Ishikawa (cell line): Measurements from ENCODE around the gene ACTR3.
A peak's percentile ranks its signal among the peaks of the same experiment; 100 is the strongest.

Experiments
- CEBPB ChIP-seq: IDR thresholded peaks from 2 replicates; pipeline ENCODE4 v1.6.1; 2012
- CREB1 ChIP-seq: IDR thresholded peaks from 2 replicates; pipeline ENCODE4 v1.6.1; 2012; ENCODE audit warnings: low read depth
- EGR1 ChIP-seq: IDR thresholded peaks from 2 replicates; pipeline ENCODE4 v1.6.1; 2012
- EP300 ChIP-seq: IDR thresholded peaks from 2 replicates; pipeline ENCODE4 v1.6.1; 2012; ENCODE audit warnings: borderline replicate concordance
- FOXM1 ChIP-seq: IDR thresholded peaks from 2 replicates; pipeline ENCODE4 v1.6.1; 2012; ENCODE audit warnings: low read depth, borderline replicate concordance
- NFIC ChIP-seq: IDR thresholded peaks from 2 replicates; pipeline ENCODE4 v1.6.1; 2012
- RAD21 ChIP-seq: IDR thresholded peaks from 2 replicates; pipeline ENCODE4 v1.6.1; 2012; ENCODE audit warnings: low read depth
- TAF1 ChIP-seq: IDR thresholded peaks from 2 replicates; pipeline ENCODE4 v1.6.1; 2012; ENCODE audit warnings: low read depth, mild to moderate bottlenecking
- TCF12 ChIP-seq: IDR thresholded peaks from 2 replicates; pipeline ENCODE4 v1.6.1; 2012; ENCODE audit warnings: low read depth
- TEAD4 ChIP-seq: IDR thresholded peaks from 2 replicates; pipeline ENCODE4 v1.6.1; 2012
- USF1 ChIP-seq: IDR thresholded peaks from 2 replicates; pipeline ENCODE4 v1.6.1; 2012
- YY1 ChIP-seq: IDR thresholded peaks from 2 replicates; pipeline ENCODE4 v1.6.1; 2012; ENCODE audit warnings: low read depth
- ZBTB7A ChIP-seq: IDR thresholded peaks from 2 replicates; pipeline ENCODE4 v1.6.1; 2012; ENCODE audit warnings: low read depth
- TF ChIP-seq, protein P1 (sequence below): IDR thresholded peaks from 2 replicates; pipeline ENCODE4 v1.6.1; 2012
- TF ChIP-seq, protein P2 (sequence below): IDR thresholded peaks from 2 replicates; pipeline ENCODE4 v1.6.1; 2012; ENCODE audit warnings: low read depth, mild to moderate bottlenecking

ACTR3 gene

DNA sequence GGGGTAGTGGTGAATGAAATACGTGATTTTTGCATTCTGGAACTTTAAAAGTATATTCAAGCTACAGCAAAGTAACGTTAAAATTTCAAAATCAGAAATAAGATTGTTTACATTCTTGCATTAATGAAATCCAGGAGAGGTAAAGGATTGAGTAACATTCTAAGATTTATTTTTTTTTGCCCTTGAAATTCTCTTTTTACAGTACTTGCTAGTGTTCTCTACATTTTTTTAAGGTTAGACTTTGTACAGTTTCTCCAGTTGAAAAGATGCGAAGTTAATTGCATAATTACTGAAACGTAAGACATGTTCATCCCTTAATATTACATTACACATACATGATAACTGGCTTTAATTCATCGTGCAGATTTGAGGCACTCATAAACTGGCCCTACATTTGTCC lies 74.5 kb downstream of the ACTR3 start:
- TF ChIP-seq RAD21 (no peak), YY1 (no peak), EP300 (no peak)
- TF ChIP-seq, protein P1, sequence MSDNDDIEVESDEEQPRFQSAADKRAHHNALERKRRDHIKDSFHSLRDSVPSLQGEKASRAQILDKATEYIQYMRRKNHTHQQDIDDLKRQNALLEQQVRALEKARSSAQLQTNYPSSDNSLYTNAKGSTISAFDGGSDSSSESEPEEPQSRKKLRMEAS, result no peak

GRCh38 chr2:113965228-113965627 lies 75.3 kb downstream of the ACTR3 start:
- TF ChIP-seq TCF12 (no peak), FOXM1 (no peak), CREB1 (no peak), USF1 (no peak), ZBTB7A (no peak), CEBPB (no peak), YY1 (no peak), RAD21 (no peak), EGR1 (no peak)
- TF ChIP-seq, protein P2, sequence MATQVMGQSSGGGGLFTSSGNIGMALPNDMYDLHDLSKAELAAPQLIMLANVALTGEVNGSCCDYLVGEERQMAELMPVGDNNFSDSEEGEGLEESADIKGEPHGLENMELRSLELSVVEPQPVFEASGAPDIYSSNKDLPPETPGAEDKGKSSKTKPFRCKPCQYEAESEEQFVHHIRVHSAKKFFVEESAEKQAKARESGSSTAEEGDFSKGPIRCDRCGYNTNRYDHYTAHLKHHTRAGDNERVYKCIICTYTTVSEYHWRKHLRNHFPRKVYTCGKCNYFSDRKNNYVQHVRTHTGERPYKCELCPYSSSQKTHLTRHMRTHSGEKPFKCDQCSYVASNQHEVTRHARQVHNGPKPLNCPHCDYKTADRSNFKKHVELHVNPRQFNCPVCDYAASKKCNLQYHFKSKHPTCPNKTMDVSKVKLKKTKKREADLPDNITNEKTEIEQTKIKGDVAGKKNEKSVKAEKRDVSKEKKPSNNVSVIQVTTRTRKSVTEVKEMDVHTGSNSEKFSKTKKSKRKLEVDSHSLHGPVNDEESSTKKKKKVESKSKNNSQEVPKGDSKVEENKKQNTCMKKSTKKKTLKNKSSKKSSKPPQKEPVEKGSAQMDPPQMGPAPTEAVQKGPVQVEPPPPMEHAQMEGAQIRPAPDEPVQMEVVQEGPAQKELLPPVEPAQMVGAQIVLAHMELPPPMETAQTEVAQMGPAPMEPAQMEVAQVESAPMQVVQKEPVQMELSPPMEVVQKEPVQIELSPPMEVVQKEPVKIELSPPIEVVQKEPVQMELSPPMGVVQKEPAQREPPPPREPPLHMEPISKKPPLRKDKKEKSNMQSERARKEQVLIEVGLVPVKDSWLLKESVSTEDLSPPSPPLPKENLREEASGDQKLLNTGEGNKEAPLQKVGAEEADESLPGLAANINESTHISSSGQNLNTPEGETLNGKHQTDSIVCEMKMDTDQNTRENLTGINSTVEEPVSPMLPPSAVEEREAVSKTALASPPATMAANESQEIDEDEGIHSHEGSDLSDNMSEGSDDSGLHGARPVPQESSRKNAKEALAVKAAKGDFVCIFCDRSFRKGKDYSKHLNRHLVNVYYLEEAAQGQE, result no peak

DNA sequence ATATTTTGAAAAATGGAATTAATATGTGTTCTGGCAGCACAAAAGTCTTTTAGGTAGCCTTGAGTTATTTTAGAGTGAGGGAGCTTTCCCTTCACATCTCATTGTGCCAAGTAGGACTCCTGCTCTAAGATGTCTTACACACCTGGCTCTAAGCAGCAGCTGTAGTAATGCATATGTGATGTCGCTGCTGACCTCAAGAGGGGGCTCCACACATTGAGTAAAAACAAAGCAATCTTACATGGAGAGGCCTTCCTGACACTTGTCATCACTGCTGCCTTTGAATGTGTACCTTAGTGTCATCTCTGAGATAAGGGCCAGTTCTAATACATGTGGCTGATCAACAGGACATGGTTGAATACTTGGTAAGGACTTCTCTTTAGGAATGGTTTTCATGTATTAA lies 75.8 kb downstream of the ACTR3 start:
- TF ChIP-seq YY1 (no peak), RAD21 (peak; percentile 11; the same call in 1 of the 2 replicates)

DNA sequence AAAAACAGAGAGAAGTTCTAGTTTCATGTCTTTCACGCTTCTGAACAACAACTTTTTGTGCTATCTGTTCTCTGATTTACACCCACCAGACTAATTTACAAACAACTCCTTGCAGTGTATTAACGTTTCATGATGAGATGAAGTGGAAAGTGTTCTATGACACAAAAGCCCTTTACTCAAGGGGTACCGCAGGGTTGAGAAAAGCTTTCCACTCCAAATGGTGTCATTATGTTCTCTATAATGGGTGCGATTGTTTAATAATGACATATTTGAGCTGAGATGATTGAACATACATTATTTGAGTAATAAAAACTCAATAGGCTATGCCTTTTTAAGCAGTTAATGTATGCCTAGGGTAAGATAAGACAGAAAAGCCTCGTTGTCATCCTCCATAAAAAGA lies 76.3 kb downstream of the ACTR3 start:
- TF ChIP-seq TCF12 (no peak), RAD21 (no peak), NFIC (no peak), TEAD4 (no peak), CEBPB (no peak), ZBTB7A (no peak), FOXM1 (no peak), USF1 (no peak)
- TF ChIP-seq, protein P1, result no peak
- TF ChIP-seq, protein P2, result no peak

DNA sequence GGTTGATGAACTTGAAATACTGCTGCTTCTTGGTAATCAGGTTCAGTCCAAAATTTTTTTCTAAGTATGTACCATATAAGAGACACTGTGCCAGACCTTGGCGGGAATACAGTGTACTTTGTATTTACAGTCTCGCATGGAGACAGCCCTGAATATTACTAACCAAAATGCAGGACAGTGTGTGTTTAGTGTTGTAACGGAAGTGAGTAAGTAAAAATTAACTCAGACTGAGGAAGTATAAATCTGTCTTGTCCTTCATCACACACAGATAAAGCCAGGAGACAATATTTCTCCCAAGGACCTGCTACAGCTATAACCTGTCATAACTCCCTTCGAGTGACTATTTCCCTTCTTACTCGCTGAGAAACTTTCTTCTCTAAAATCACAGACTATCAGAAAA lies 76.9 kb downstream of the ACTR3 start:
- no peak for TF ChIP-seq YY1
- no peak for TF ChIP-seq ZBTB7A
- TF ChIP-seq CEBPB, result no peak
- TF ChIP-seq TAF1, result no peak
- TF ChIP-seq, protein P2, result no peak
- no peak for TF ChIP-seq TCF12

DNA sequence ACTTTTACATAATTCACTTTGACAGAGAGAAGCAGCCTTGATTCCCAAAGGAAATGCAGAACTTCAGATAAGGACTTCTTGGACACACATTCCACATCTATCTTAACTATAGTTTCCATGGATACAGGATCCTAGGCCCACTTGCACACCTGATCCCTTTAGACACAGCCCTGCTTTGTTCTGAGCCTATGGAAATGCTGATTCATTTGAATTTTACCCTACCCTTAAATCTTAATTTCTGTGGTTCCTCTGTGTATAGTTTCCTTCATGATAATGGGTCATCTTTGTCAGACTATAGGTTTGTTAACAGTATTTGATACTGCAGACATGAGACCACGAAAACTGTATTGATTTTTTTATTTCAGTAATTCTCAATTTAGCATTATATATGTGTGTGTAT lies 77.4 kb downstream of the ACTR3 start:
- TF ChIP-seq TCF12, result no peak
- TF ChIP-seq TAF1, result no peak
- TF ChIP-seq, protein P2, result no peak
- TF ChIP-seq, protein P1, result no peak
- TF ChIP-seq CREB1, result no peak
